GM21619 (cell line): ENCODE data around the gene ZNF710.
"Not testable (repeated sequence)": the region's sequence is repeated elsewhere in the genome, so short reads cannot be mapped to it uniquely, and the experiment has no call there.

Experiments used
- ATAC-seq: cut with Tn5 transposase; IDR thresholded peaks from one replicate; pipeline ENCODE4 v1.9.1; 2021; ENCODE audit not compliant: unreplicated experiment

The ZNF710 gene

GRCh38 chr15:90055182-90055581 lies 54.1 kb downstream of the ZNF710 start:
- ATAC-seq: no peak

- ATAC-seq: no peak
Observed at GRCh38 chr15:90056529-90056928, 55.4 kb downstream of the ZNF710 start.

GRCh38 chr15:90058308-90058707 lies 57.2 kb downstream of the ZNF710 start:
- no peak for ATAC-seq

- ATAC-seq: no peak
Observed at GRCh38 chr15:90058775-90059174, 57.7 kb downstream of the ZNF710 start.

- peak; percentile 86 for ATAC-seq
Observed at GRCh38 chr15:90059208-90059985, 58.3 kb downstream of the ZNF710 start.

GRCh38 chr15:90060797-90061196 lies 59.7 kb downstream of the ZNF710 start:
- no peak for ATAC-seq

GRCh38 chr15:90062023-90062442 lies 60.9 kb downstream of the ZNF710 start:
- ATAC-seq: no peak

- ATAC-seq: no peak
Observed at GRCh38 chr15:90062462-90062932, 61.4 kb downstream of the ZNF710 start.

- no peak for ATAC-seq
Observed at GRCh38 chr15:90062973-90063769, 62.0 kb downstream of the ZNF710 start.

- no peak for ATAC-seq
Observed at GRCh38 chr15:90063770-90064247, 62.7 kb downstream of the ZNF710 start.

GRCh38 chr15:90064911-90065681 lies 64.0 kb downstream of the ZNF710 start:
- no peak for ATAC-seq

- ATAC-seq: no peak
Observed at GRCh38 chr15:90065682-90066049, 64.5 kb downstream of the ZNF710 start.

GRCh38 chr15:90067181-90067952 lies 66.2 kb downstream of the ZNF710 start:
- ATAC-seq: no peak

GRCh38 chr15:90067953-90068606 lies 67.0 kb downstream of the ZNF710 start:
- no peak for ATAC-seq

GRCh38 chr15:90070623-90071022 lies 69.5 kb downstream of the ZNF710 start:
- ATAC-seq: not testable (repeated sequence)

- peak; percentile 60 for ATAC-seq
Observed at GRCh38 chr15:90071220-90071807, 70.2 kb downstream of the ZNF710 start.

- ATAC-seq: no peak
Observed at GRCh38 chr15:90072978-90073640, 72.0 kb downstream of the ZNF710 start.

- no peak for ATAC-seq
Observed at GRCh38 chr15:90074023-90074422, 72.9 kb downstream of the ZNF710 start.

GRCh38 chr15:90074916-90075315 lies 73.8 kb downstream of the ZNF710 start:
- ATAC-seq: no peak
